Stimulated activated CD4-positive, alpha-beta T cell treated with anti-CD3 and anti-CD28 coated beads, TNF-alpha, amount 100 ng/mL, for 4 hours (primary cell): ENCODE results near the gene PPP1R36.
"Not testable (repeated sequence)": the region's sequence is repeated elsewhere in the genome, so short reads cannot be mapped to it uniquely, and the experiment has no call there.

Experiments
- DNase-seq, 3 experiments: peaks; one replicate each; pipeline ENCODE4 v3.0.0-alpha.2; 2020; ENCODE audit warnings: low read depth in 3 of 3

Gene PPP1R36

GRCh38 chr14:64612021-64612380 lies 62.2 kb downstream of the PPP1R36 start:
- DNase-seq, result no peak

- DNase-seq, result no peak
Observed at GRCh38 chr14:64612971-64613666, 63.4 kb downstream of the PPP1R36 start.

GRCh38 chr14:64614166-64614565 lies 64.4 kb downstream of the PPP1R36 start:
- no peak for DNase-seq

- DNase-seq, result no peak
Observed at GRCh38 chr14:64614805-64615391, 65.1 kb downstream of the PPP1R36 start.

GRCh38 chr14:64617872-64618408 lies 68.2 kb downstream of the PPP1R36 start:
- DNase-seq, result not testable (repeated sequence)

GRCh38 chr14:64620910-64621309 lies 71.1 kb downstream of the PPP1R36 start:
- DNase-seq, result no peak

DNA sequence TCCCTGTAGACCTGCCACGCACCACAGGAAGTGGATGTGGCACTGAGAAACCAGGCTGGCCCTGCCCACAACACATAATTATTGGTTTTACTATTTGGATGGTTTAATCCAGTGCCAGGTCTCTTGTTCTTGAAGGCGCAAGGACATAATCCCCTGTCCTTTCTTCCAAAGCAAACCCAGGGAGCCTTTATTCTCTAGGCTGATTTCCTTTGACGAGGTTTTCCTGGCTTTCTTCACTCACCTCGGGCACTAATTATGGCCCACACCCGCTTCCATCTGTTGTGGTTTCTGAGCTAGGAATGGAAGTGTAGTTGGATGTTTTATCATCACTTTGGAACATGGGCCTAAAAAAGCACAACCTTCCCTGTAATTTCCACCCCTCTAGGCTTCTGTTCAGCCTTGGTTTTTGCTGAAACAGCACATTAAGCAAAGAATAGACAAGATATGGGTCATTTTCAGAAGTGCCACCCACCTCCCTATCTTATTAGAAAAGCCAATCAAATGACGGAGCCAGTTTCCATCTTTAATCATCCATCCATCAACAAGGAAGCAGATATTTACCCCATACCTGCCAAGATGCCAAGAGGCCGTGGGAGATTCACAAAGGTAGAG lies 73.9 kb downstream of the PPP1R36 start:
- DNase-seq, result no peak

GRCh38 chr14:64625386-64626232 lies 75.8 kb downstream of the PPP1R36 start:
- DNase-seq, result no peak

DNA sequence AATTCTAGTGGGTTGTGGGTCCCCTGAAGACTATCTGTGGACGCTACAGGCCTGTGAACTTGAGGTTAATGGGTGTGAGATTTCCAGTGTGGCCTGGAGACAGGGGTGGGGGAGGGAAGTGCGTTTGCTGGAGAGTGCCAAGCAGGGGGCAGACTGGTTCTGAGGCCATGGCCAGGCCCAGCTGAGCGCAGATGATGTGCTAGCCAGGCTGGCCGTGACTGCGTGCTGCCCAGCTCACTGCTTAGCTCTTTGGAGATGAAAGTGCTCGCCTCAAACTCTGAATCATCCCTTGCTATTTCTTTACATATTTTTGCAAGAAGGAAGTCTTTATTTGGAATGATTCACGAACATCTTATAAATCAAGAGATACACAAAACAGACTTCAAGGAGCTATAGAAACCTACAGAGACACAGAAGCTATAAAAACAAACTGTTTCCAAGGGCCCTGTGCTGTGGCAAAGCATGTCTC lies 79.2 kb downstream of the PPP1R36 start:
- DNase-seq, result no peak

DNA sequence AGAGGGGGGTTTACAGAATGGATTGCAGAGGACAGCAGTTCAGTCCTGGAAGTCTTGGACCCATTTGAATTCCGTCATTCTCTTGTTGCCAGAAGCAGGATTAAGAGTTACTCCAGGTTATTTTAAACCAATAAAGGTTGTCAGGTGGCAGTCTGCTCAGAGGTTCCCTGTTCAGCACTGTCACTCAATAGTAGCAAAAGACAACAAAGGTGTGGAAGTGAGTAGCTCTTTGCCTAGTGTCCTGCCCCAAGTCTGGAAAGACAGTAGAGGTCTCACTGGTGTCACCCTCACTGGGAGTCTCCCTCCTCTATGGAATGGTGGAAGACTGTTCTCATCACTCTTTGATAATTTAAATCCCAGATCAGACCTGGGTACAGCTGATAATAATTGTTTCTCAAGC lies 81.0 kb downstream of the PPP1R36 start:
- DNase-seq, result no peak

GRCh38 chr14:64631222-64631621 lies 81.5 kb downstream of the PPP1R36 start:
- DNase-seq, result not testable (repeated sequence)

DNA sequence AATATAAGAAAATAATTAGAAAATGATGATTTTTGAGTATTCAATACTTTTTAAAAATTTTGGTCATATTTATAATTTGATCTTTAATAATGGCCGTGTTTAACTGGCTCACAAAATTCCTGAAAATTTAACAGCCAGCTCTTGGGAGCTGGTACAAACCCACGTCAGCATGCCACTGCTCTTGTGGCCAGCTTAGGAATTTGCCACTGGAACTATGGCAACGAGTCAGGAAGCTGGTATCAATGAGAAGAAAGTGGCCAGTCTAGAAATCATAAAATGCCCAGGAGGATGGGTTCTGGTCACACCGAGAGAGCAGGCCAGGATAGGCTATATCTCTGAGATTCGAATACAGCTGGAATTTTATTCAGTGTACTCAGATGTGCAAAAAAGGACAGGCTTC lies 82.3 kb downstream of the PPP1R36 start:
- DNase-seq, result no peak

- DNase-seq, result no peak
Observed at GRCh38 chr14:64634558-64634957, 84.8 kb downstream of the PPP1R36 start.

DNA sequence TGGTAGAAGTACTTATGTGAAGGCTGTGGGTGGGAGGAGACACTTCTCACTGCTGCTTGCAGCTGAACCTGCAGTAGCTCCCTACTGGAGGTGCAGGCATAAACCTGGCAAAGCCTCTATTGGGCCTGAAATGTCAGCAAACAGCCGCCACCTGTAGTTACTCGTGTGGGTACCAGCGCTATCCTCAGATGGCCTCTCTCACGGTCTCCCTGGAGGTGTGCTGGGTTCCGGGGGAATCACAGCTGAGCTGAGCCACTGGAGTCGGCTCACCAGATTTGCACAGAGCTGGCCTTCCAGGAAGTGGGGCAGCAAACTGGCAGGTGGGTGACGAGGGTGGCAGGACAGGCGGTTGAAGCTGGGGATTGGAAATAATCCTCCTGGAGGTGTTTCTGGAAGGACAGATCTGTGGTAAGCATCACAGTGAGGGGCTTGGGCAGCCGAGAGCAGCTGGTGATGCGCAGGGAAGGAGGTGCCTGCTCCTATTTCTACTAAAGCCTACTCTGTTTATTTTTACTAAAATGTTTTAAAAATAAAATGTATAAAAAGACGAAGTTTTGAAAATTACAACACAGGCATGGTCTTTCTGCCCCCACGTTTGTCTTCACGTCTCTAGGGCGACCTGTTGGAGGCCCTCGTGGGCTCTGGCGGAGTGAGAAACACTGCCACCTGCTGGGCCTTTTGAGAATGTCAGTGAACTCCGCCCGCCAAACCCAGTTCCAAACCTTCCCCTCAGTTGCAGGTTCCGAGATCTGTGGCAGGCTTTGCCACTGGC lies 86.6 kb downstream of the PPP1R36 start:
- DNase-seq, result peak; percentile 35 to 44 (median 41)

DNA sequence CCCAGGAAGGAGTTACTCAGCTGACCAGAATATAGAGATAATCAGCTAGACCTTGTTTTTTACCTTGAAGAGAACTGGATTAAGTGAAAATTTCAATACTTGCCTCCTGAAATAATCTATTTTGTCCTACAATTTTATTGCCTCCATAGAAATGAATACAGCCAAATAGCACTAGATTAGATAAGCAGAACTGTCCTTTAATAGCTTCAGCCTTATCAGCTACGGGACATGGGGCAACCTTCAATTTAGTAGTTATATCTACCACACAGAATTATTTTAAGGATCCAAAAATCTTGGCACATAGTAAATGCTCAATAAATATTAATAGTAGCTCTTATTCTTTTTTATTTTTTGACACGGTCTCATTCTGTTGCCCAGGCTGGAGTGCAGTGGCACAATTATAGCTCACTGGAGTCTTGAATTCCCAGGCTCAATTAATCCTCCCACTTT lies 87.2 kb downstream of the PPP1R36 start:
- no peak for DNase-seq

- no peak for DNase-seq
Observed at GRCh38 chr14:64637735-64638473, 88.1 kb downstream of the PPP1R36 start.

DNA sequence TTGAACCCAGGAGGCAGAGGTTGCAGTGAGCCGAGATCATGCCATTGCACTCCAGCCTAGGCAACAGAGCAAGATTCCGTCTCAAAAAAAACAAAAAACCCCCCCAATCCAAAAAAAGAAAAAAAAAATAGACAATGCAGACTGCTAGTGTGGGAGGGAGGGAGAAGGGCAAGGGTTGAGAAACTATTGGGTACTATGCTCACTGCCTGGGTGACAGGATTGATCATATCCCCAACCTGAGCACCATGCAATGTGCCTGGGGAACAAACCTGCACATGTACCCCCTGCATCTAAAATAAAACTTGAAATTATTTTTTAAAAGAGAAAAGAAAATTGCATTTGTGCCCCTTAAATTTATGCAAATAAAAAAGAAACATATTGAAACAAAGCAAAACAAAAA lies 88.9 kb downstream of the PPP1R36 start:
- DNase-seq, result no peak
